ENCODE results near the gene ZNF677. TPM values are rescaled to one million over a fixed set of nuclear protein-coding genes. Genes with fewer than 3 reads are reported as not detected.

Gene ZNF677
- total RNA-seq, 1 experiment from 2014 or later = 32.8 TPM

DNA sequence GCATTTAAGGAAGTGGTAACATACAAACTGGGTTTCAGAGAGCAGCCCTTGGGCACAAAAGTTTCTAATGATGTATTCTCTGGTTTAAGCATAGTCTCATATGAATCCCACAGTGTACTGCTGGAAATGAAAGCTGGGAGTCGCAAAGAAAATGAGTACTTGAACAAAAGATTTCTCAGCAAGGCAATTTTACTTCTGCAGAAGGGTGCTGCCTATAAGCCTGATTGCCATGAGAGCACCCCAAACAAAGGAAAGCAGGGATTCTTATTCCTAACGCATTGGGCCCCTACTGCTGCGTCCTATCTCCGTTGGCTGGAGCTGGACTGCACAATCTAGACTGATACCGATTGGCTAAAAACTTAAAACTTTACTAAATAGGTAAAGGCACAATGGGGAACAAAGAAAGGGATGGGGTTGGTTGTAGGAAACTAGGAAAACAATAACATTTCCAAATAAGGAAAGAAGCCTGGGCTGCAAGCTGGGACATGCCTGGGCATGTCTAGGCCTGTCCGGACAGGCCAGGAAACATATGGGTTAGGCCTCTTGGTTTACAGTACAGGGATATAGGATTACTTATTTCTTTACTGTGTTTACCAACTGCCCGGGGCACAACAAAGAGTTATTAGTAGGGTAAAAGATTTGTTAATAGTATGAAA lies 40.2 kb upstream of the ZNF677 start:
- ATAC-seq = no peak
- DNase-seq (ENCODE audit: low read depth, low spot score) = no peak

More for the DNA sequence above, 40.2 kb upstream of the ZNF677 start:
- Histone ChIP-seq H3K27me3 (ENCODE audit: control insufficient read depth, insufficient read depth, low read length) (no peaks in the 10 kb centered on the region), H3K36me3 (ENCODE audit: control insufficient read depth, insufficient read depth, low read length) (no peaks in the 10 kb centered on the region), H3K27ac (ENCODE audit: low read length) (no peak overlapping the region), H3K9me3 (ENCODE audit: control insufficient read depth, insufficient read depth, low read depth, low read length) (peaks cover 33% of the 10 kb centered on the region), H3K4me1 (ENCODE audit: control insufficient read depth, insufficient read depth, low read length) (no peaks in the 10 kb centered on the region), H3K4me3 (ENCODE audit: low read depth in 2 of 2, low read length in 2 of 2) (no peak overlapping the region)
- intact Hi-C loops (cut with micrococcal nuclease; ENCODE audit: unreplicated experiment) = no loop called here
- ChIA-PET POLR2A (no interaction called here), CTCF (no interaction called here)
- TF ChIP-seq CTCF (IDR thresholded peaks at IDR 0.05) (no peak), SIN3A (IDR thresholded peaks at IDR 0.05; ENCODE audit: borderline replicate concordance, insufficient read depth, low read depth, low read length) (no peak), POLR2AphosphoS5 (IDR thresholded peaks at IDR 0.05; ENCODE audit: low read depth, low read length) (no peak), TCF7L2 (IDR thresholded peaks at IDR 0.05; ENCODE audit: low read depth, low read length) (no peak), REST (IDR thresholded peaks at IDR 0.05; ENCODE audit: insufficient read depth in 1 of 2, low read depth in 2 of 2, low read length in 1 of 2) (no peak)
- no TSS peak for BruUV-seq (replicated peaks)
- in situ Hi-C loops (cut with HindIII; ENCODE audit: low pct_unique_long_range_greater_than_20kb, low sequenced_read_pairs) = no loop called here
